ENCODE measurements around the gene COQ8A. TPM values are rescaled to one million over a fixed set of nuclear protein-coding genes. Genes with fewer than 3 reads are reported as not detected.
"Not testable (repeated sequence)": the region's sequence is repeated elsewhere in the genome, so short reads cannot be mapped to it uniquely, and the experiment has no call there.

The COQ8A gene
- total RNA-seq, 1 donor from 2014 or later = 33.8 TPM

- intact Hi-C loops (cut with micrococcal nuclease) = loop anchor here (10.0 kb wide), 2 partner anchors 806 to 836 kb away; no protein-coding TSS in a partner anchor
- Mint-ChIP-seq H3K27ac (no peak overlapping the region), H3K9me3 (peaks cover 6% of the 10 kb centered on the region), H3K36me3 (ENCODE audit: low read depth) (no peaks in the 10 kb centered on the region), H3K4me1 (ENCODE audit: low read depth) (no peaks in the 10 kb centered on the region), H3K27me3 (ENCODE audit: insufficient read depth) (no peaks in the 10 kb centered on the region), H3K4me3 (no peak overlapping the region)
- DNase-seq (ENCODE audit: low spot score) = no peak
Observed at GRCh38 chr1:226948480-226948879, 8.4 kb downstream of the COQ8A start.

- no peak overlapping the region for H3K4me3 Mint-ChIP-seq
- no peak for DNase-seq (ENCODE audit: low spot score)
- no peaks in the 10 kb centered on the region for H3K4me1 Mint-ChIP-seq (ENCODE audit: low read depth)
- H3K36me3 Mint-ChIP-seq (ENCODE audit: low read depth) = peaks cover under 1% of the 10 kb centered on the region
- H3K27ac Mint-ChIP-seq = no peak overlapping the region
- intact Hi-C loops (cut with micrococcal nuclease) = loop anchor here (10.0 kb wide), 2 partner anchors 806 to 836 kb away; no protein-coding TSS in a partner anchor
- no peaks in the 10 kb centered on the region for H3K27me3 Mint-ChIP-seq (ENCODE audit: insufficient read depth)
- H3K9me3 Mint-ChIP-seq = peaks cover 6% of the 10 kb centered on the region
Observed at GRCh38 chr1:226948996-226949395, 8.9 kb downstream of the COQ8A start.

GRCh38 chr1:226949401-226949800, 9.3 kb downstream of the COQ8A start:
- peaks cover 6% of the 10 kb centered on the region for H3K9me3 Mint-ChIP-seq
- intact Hi-C loops (cut with micrococcal nuclease) = loop anchor here (10.0 kb wide), 2 partner anchors 805 to 835 kb away; no protein-coding TSS in a partner anchor

GRCh38 chr1:226950316-226950715, 10.2 kb downstream of the COQ8A start:
- DNase-seq (ENCODE audit: low spot score) = no peak
- intact Hi-C loops (cut with micrococcal nuclease) = no loop called here
- H3K27ac Mint-ChIP-seq = no peak overlapping the region
- H3K4me1 Mint-ChIP-seq (ENCODE audit: low read depth) = no peaks in the 10 kb centered on the region
- peaks cover 11% of the 10 kb centered on the region for H3K9me3 Mint-ChIP-seq
- no peak overlapping the region for H3K4me3 Mint-ChIP-seq
- no peaks in the 10 kb centered on the region for H3K27me3 Mint-ChIP-seq (ENCODE audit: insufficient read depth)
- H3K36me3 Mint-ChIP-seq (ENCODE audit: low read depth) = peaks cover 1% of the 10 kb centered on the region

More at GRCh38 chr1:226949401-226949800, 9.3 kb downstream of the COQ8A start:
- Mint-ChIP-seq H3K4me3 (no peak overlapping the region), H3K4me1 (ENCODE audit: low read depth) (no peaks in the 10 kb centered on the region), H3K36me3 (ENCODE audit: low read depth) (peaks cover 1% of the 10 kb centered on the region), H3K27me3 (ENCODE audit: insufficient read depth) (no peaks in the 10 kb centered on the region), H3K27ac (no peak overlapping the region)
- DNase-seq (ENCODE audit: low spot score) = no peak

- H3K27me3 Mint-ChIP-seq (ENCODE audit: insufficient read depth) = no peaks in the 10 kb centered on the region
- intact Hi-C loops (cut with micrococcal nuclease) = no loop called here
- peaks cover 11% of the 10 kb centered on the region for H3K9me3 Mint-ChIP-seq
- no peak for DNase-seq (ENCODE audit: low spot score)
- H3K4me1 Mint-ChIP-seq (ENCODE audit: low read depth) = no peaks in the 10 kb centered on the region
- H3K27ac Mint-ChIP-seq = no peak overlapping the region
- peaks cover 1% of the 10 kb centered on the region for H3K36me3 Mint-ChIP-seq (ENCODE audit: low read depth)
- no peak overlapping the region for H3K4me3 Mint-ChIP-seq
Observed at GRCh38 chr1:226950871-226951270, 10.8 kb downstream of the COQ8A start.

- H3K4me1 Mint-ChIP-seq (ENCODE audit: low read depth) = no peaks in the 10 kb centered on the region
- H3K27ac Mint-ChIP-seq = no peak overlapping the region
Observed at GRCh38 chr1:226951286-226952117, 11.4 kb downstream of the COQ8A start.

GRCh38 chr1:226952118-226952441, 12.0 kb downstream of the COQ8A start:
- H3K4me1 Mint-ChIP-seq (ENCODE audit: low read depth) = no peaks in the 10 kb centered on the region
- intact Hi-C loops (cut with micrococcal nuclease) = no loop called here

More at GRCh38 chr1:226951286-226952117, 11.4 kb downstream of the COQ8A start:
- no peak for DNase-seq (ENCODE audit: low spot score)
- Mint-ChIP-seq H3K9me3 (peaks cover 11% of the 10 kb centered on the region), H3K4me3 (no peak overlapping the region), H3K27me3 (ENCODE audit: insufficient read depth) (no peaks in the 10 kb centered on the region), H3K36me3 (ENCODE audit: low read depth) (peaks cover 1% of the 10 kb centered on the region)
- intact Hi-C loops (cut with micrococcal nuclease) = no loop called here

GRCh38 chr1:226953175-226953800, 13.2 kb downstream of the COQ8A start:
- Mint-ChIP-seq H3K27me3 (ENCODE audit: insufficient read depth) (no peaks in the 10 kb centered on the region), H3K27ac (no peak overlapping the region), H3K36me3 (ENCODE audit: low read depth) (peaks cover 3% of the 10 kb centered on the region), H3K4me1 (ENCODE audit: low read depth) (no peaks in the 10 kb centered on the region), H3K9me3 (peaks cover 19% of the 10 kb centered on the region), H3K4me3 (no peak overlapping the region)
- DNase-seq (ENCODE audit: low spot score) = no peak
- intact Hi-C loops (cut with micrococcal nuclease) = no loop called here

More at GRCh38 chr1:226952118-226952441, 12.0 kb downstream of the COQ8A start:
- H3K27me3 Mint-ChIP-seq (ENCODE audit: insufficient read depth) = no peaks in the 10 kb centered on the region
- no peak overlapping the region for H3K27ac Mint-ChIP-seq
- no peak for DNase-seq (ENCODE audit: low spot score)
- H3K9me3 Mint-ChIP-seq = peaks cover 14% of the 10 kb centered on the region
- H3K36me3 Mint-ChIP-seq (ENCODE audit: low read depth) = peaks cover 3% of the 10 kb centered on the region
- H3K4me3 Mint-ChIP-seq = no peak overlapping the region

- no peak for DNase-seq (ENCODE audit: low spot score)
- H3K36me3 Mint-ChIP-seq (ENCODE audit: low read depth) = peaks cover 5% of the 10 kb centered on the region
- no peak overlapping the region for H3K27ac Mint-ChIP-seq
- H3K4me3 Mint-ChIP-seq = no peak overlapping the region
- H3K4me1 Mint-ChIP-seq (ENCODE audit: low read depth) = peaks cover 3% of the 10 kb centered on the region
- peaks cover 27% of the 10 kb centered on the region for H3K9me3 Mint-ChIP-seq
- no peaks in the 10 kb centered on the region for H3K27me3 Mint-ChIP-seq (ENCODE audit: insufficient read depth)
- intact Hi-C loops (cut with micrococcal nuclease) = no loop called here
Observed at GRCh38 chr1:226954337-226954736, 14.2 kb downstream of the COQ8A start.

GRCh38 chr1:226954777-226955176, 14.7 kb downstream of the COQ8A start:
- Mint-ChIP-seq H3K9me3 (peaks cover 31% of the 10 kb centered on the region), H3K27ac (no peak overlapping the region), H3K27me3 (ENCODE audit: insufficient read depth) (no peaks in the 10 kb centered on the region), H3K36me3 (ENCODE audit: low read depth) (peaks cover 5% of the 10 kb centered on the region), H3K4me3 (no peak overlapping the region), H3K4me1 (ENCODE audit: low read depth) (peaks cover 5% of the 10 kb centered on the region)
- intact Hi-C loops (cut with micrococcal nuclease) = no loop called here
- no peak for DNase-seq (ENCODE audit: low spot score)

GRCh38 chr1:226955857-226956256, 15.8 kb downstream of the COQ8A start:
- H3K9me3 Mint-ChIP-seq = peaks cover 34% of the 10 kb centered on the region
- H3K4me1 Mint-ChIP-seq (ENCODE audit: low read depth); H3K4me3 Mint-ChIP-seq; H3K27ac Mint-ChIP-seq; H3K27me3 Mint-ChIP-seq (ENCODE audit: insufficient read depth); intact Hi-C loops (cut with micrococcal nuclease); DNase-seq (ENCODE audit: low spot score); H3K36me3 Mint-ChIP-seq (ENCODE audit: low read depth): not testable (repeated sequence)

GRCh38 chr1:226956942-226957713, 17.0 kb downstream of the COQ8A start:
- intact Hi-C loops (cut with micrococcal nuclease) = no loop called here
- H3K4me3 Mint-ChIP-seq = no peak overlapping the region
- H3K27ac Mint-ChIP-seq = no peak overlapping the region
- peaks cover 5% of the 10 kb centered on the region for H3K4me1 Mint-ChIP-seq (ENCODE audit: low read depth)
- peaks cover 34% of the 10 kb centered on the region for H3K9me3 Mint-ChIP-seq
- peaks cover 5% of the 10 kb centered on the region for H3K36me3 Mint-ChIP-seq (ENCODE audit: low read depth)
- H3K27me3 Mint-ChIP-seq (ENCODE audit: insufficient read depth) = no peaks in the 10 kb centered on the region
- no peak for DNase-seq (ENCODE audit: low spot score)

GRCh38 chr1:226957714-226958113, 17.6 kb downstream of the COQ8A start:
- no peak overlapping the region for H3K4me3 Mint-ChIP-seq
- peaks cover 34% of the 10 kb centered on the region for H3K9me3 Mint-ChIP-seq
- H3K27me3 Mint-ChIP-seq (ENCODE audit: insufficient read depth) = no peaks in the 10 kb centered on the region
- H3K27ac Mint-ChIP-seq = no peak overlapping the region
- H3K4me1 Mint-ChIP-seq (ENCODE audit: low read depth) = peaks cover 5% of the 10 kb centered on the region
- no peak for DNase-seq (ENCODE audit: low spot score)
- peaks cover 5% of the 10 kb centered on the region for H3K36me3 Mint-ChIP-seq (ENCODE audit: low read depth)
- intact Hi-C loops (cut with micrococcal nuclease) = no loop called here

Measured in activated T-helper 1 cell treated with anti-CD3 and anti-CD28 coated beads, Interleukin-12 subunit alpha, Interleukin-12 subunit beta, Interleukin-2, Interleukin-4 antibody, amounts not matched to agents 30 ng/mL and 10 ng/mL and 1 ng/mL, durations not matched to agents 14 hours and 24 hours and 36 hours (primary cell).